Liver (tissue), 3 donors: Measurements from ENCODE around the gene LYSMD1.

Source experiments
- CTCF ChIP-seq: fragments of 150-350 bp; IDR thresholded peaks from 2 replicates; pipeline ENCODE4 v1.5.1; 2017; ENCODE audit warnings: improper control_type of control experiment, low read depth, low read length; ENCODE audit not compliant: missing input control
- GABPA ChIP-seq, 2 donors: IDR thresholded peaks in 1 of 2; conservative IDR thresholded peaks in 1 of 2; 2 replicates each; pipeline ENCODE4 v1.6.1; 2016; ENCODE audit warnings: antibody characterized with exemption in 2 of 2, mild to moderate bottlenecking in 1 of 2, moderate library complexity in 1 of 2
- MAX ChIP-seq: IDR thresholded peaks from 2 replicates; pipeline ENCODE4 v1.6.1; 2016; ENCODE audit warnings: antibody characterized with exemption
- RAD21 ChIP-seq, 2 donors: IDR thresholded peaks; 2 replicates each; pipeline ENCODE4 v1.6.1; 2016; ENCODE audit warnings: antibody characterized with exemption in 2 of 2, mild to moderate bottlenecking in 2 of 2
- REST ChIP-seq: IDR thresholded peaks from 2 replicates; pipeline ENCODE4 v1.6.1; 2016; ENCODE audit warnings: antibody characterized with exemption, mild to moderate bottlenecking
- SP1 ChIP-seq: IDR thresholded peaks from 2 replicates; pipeline ENCODE4 v1.6.1; 2018; ENCODE audit warnings: antibody characterized with exemption, mild to moderate bottlenecking
- TAF1 ChIP-seq: conservative IDR thresholded peaks from 2 replicates; pipeline ENCODE4 v1.6.1; 2016; ENCODE audit warnings: antibody characterized with exemption, mild to moderate bottlenecking
- donor health status: healthy.
- donor health status: healthy.

DNA sequence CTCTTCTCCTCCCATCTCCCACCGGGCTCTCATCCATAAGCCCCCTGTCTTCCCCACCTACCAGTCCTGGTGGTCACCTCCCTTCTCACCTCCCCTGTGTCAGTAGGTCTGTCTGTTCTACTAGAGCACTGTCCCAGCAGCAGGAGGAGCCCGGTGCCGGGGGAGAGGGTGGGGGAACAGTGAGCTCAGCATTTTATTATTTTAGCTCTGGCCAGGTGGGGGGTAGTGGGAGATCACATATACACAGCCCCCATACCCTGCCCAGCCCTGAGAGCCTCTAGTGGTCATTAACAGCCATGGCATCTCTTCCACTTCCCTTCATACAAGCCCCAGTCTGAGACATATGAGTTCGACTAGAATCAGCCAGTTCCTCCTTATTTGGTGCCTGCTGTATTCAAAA lies 10.2 kb upstream of the LYSMD1 start, which contains the start of gene TMOD4:
- TF ChIP-seq CTCF = peak; percentile 35
- no peak for TF ChIP-seq REST
- no peak for TF ChIP-seq SP1
- TF ChIP-seq GABPA (IDR thresholded peaks at IDR 0.05 in 1 of 2, conservative IDR thresholded peaks at IDR 0.05 in 1 of 2) = no peak
- no peak for TF ChIP-seq TAF1
- TF ChIP-seq RAD21 (IDR thresholded peaks at IDR 0.05) = no peak
- TF ChIP-seq MAX = no peak
